ENCODE measurements around the gene USP19.

USP19 gene

GRCh38 chr3:49076646-49077045, 44.0 kb downstream of the USP19 start:
- in situ Hi-C loops (cut with HindIII; ENCODE audit: low pct_unique_long_range_greater_than_20kb, low sequenced_read_pairs) = no loop called here
- no peak for DNase-seq (ENCODE audit: low read depth in 1 of 2, low spot score in 1 of 2)
- TF ChIP-seq JUND (IDR thresholded peaks at IDR 0.05; ENCODE audit: low read depth) = no peak

- TF ChIP-seq JUND (IDR thresholded peaks at IDR 0.05; ENCODE audit: low read depth) = no peak
- in situ Hi-C loops (cut with HindIII; ENCODE audit: low pct_unique_long_range_greater_than_20kb, low sequenced_read_pairs) = no loop called here
- no peak for DNase-seq (ENCODE audit: low read depth in 1 of 2, low spot score in 1 of 2)
These were observed 44.5 kb downstream of the USP19 start for GRCh38 chr3:49076116-49076515.
